ENCODE measurements around the gene BRAF. TPM values are rescaled to one million over a fixed set of nuclear protein-coding genes. Genes with fewer than 3 reads are reported as not detected.

The BRAF gene
- total RNA-seq, 4 donors from 2014 or later: 33.1 to 56.0 (median 44.8) TPM

DNA sequence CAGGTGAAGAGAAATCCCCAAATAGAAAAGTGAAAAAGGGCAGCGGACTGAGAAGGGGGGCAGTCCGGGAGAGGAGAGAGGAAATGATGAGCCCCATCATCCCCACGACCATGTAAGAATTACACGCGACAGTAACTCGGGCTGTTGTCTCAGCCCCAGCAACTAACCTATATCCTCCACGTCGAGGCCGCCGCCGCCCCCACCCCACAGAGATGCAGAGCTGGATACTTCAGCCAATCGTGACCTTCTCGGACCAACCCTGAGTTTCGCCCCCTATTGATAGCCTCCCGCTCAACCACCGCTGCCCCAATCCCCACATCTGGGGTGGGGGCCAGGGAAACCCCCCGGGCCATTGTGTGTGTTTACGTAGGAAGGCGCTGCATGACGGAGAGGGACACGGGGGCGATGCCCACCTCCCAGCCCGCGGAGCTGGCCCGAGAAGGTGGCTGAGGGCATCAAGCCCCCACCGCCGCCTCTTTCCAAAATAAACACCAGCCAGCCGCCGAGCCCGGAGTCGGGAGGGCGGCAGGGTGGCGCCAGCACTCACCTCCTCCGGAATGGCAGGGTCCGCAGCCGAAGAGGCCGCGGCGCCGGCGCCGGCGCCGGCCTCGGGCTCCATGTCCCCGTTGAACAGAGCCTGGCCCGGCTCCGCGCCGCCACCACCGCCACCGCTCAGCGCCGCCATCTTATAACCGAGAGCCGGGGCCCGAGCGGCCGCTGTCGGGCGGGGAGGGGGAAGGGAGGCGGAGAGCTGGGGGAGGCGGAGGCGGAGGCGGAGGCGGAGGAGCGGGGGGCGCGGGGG is 509 bp downstream of the BRAF start:
- 0% methylated on average over 7 to 8 of the region's 69 CpGs for WGBS, 2 donors (ENCODE audit: low coverage in 1 of 2)

DNA sequence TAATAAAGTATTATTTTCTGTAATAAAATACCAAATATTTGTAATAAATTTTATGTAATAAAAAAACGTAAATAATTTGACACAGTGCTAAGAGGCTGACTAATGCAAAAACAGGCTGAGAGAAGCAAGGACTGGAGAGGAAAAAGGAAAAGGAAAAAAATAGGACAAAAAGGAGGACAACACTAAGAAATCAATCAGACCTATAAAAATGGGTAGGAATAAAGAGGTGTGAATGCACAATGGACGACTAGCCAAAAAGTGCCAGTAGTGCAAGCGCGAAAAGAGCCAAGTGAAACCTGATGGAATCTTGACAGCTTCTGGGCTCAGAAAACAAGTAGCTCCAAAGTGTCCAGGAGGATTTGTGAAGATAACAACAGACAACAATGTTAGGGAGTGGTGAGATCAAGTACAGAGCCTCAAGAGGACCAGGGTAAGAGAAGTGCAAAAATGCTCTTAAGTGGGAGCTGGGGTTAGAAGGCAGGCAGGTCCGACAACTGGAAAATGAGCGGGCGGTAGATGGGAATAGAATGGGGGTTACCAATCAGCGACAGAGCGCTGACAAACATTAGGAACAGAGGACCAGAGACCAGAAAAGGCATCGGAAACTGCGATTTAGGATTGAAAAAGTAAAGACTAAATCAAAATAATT is 1.2 kb downstream of the BRAF start:
- Histone ChIP-seq H3K36me3 (no peaks in the 10 kb centered on the region), H3K4me3 (peak overlapping the region; percentile 96 to 99), H3K9me3 (no peaks in the 10 kb centered on the region), H3K27me3 (no peaks in the 10 kb centered on the region), H3K27ac (peak overlapping the region; percentile 98 to 100 (median 100)), H3K4me1 (peaks cover 3 to 48% (median 13%) of the 10 kb centered on the region in 3 donors)
- 0 to 5% methylated on average over 11 of the region's 11 CpGs for WGBS, 2 donors (ENCODE audit: low coverage in 1 of 2)
- TF ChIP-seq POLR2AphosphoS5 (IDR thresholded peaks at IDR 0.05) (no peak), POLR2A (IDR thresholded peaks at IDR 0.05) (no peak), EP300 (IDR thresholded peaks at IDR 0.05) (no peak)
- TF ChIP-seq, protein P1, sequence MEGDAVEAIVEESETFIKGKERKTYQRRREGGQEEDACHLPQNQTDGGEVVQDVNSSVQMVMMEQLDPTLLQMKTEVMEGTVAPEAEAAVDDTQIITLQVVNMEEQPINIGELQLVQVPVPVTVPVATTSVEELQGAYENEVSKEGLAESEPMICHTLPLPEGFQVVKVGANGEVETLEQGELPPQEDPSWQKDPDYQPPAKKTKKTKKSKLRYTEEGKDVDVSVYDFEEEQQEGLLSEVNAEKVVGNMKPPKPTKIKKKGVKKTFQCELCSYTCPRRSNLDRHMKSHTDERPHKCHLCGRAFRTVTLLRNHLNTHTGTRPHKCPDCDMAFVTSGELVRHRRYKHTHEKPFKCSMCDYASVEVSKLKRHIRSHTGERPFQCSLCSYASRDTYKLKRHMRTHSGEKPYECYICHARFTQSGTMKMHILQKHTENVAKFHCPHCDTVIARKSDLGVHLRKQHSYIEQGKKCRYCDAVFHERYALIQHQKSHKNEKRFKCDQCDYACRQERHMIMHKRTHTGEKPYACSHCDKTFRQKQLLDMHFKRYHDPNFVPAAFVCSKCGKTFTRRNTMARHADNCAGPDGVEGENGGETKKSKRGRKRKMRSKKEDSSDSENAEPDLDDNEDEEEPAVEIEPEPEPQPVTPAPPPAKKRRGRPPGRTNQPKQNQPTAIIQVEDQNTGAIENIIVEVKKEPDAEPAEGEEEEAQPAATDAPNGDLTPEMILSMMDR (IDR thresholded peaks at IDR 0.05): no peak
- ATAC-seq: no peak

More for the DNA sequence above, 509 bp downstream of the BRAF start:
- peak; percentile 85 for ATAC-seq
- TF ChIP-seq POLR2AphosphoS5 (IDR thresholded peaks at IDR 0.05) (no peak), POLR2A (IDR thresholded peaks at IDR 0.05) (peak in 1 of 2 donors; percentile 26)
- TF ChIP-seq, protein P1 (IDR thresholded peaks at IDR 0.05): peak in 3 of 4 experiments; percentile 20 to 79 (median 52)
- H3K36me3 ChIP-seq: no peaks in the 10 kb centered on the region
- H3K4me1 ChIP-seq: peaks cover 3 to 48% (median 13%) of the 10 kb centered on the region in 3 donors
- H3K9me3 ChIP-seq: no peaks in the 10 kb centered on the region
- peak overlapping the region; percentile 98 to 100 (median 100) for H3K27ac ChIP-seq
- peak overlapping the region; percentile 96 to 99 for H3K4me3 ChIP-seq
- no peaks in the 10 kb centered on the region for H3K27me3 ChIP-seq

DNA sequence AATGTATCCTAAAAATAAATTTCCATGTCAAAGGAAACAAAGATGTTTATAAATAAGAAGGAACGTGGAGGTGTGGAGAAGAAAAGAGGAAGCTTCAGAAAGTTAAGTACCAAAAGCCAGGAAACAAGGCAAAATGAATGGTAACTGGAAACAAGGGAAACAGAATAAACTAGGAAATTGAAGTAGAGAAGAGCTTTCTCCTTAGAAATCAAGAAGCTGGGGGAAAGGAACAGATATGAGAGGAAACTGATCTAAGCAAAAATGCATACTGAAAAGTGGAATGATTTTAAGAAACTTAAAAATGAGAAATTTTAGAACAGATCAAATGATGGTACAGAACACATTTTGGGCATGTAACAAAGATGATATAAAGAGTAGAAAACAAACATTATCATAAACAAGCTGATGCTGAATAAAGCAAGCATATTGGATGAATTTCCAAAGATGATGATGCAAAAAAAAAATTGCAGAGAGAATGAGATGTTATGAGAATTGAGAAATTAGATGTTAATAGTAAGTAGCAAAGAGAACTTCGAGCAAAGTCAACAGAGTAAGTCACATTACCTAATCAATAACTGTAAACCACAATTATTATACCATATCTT is 1.9 kb downstream of the BRAF start:
- H3K4me3 ChIP-seq: peak overlapping the region; percentile 96 to 99
- no peak for ATAC-seq
- no peaks in the 10 kb centered on the region for H3K27me3 ChIP-seq
- no peaks in the 10 kb centered on the region for H3K36me3 ChIP-seq
- peaks cover 3 to 54% (median 13%) of the 10 kb centered on the region in 3 donors for H3K4me1 ChIP-seq
- TF ChIP-seq, protein P1 (IDR thresholded peaks at IDR 0.05): no peak
- TF ChIP-seq POLR2AphosphoS5 (IDR thresholded peaks at IDR 0.05) (no peak), EP300 (IDR thresholded peaks at IDR 0.05) (no peak), POLR2A (IDR thresholded peaks at IDR 0.05) (no peak)
- H3K27ac ChIP-seq: peak overlapping the region in 2 of 4 donors; percentile 100
- no peaks in the 10 kb centered on the region for H3K9me3 ChIP-seq
- WGBS, 2 donors (ENCODE audit: low coverage in 1 of 2): 34 to 42% methylated on average over 2 of the region's 2 CpGs

DNA sequence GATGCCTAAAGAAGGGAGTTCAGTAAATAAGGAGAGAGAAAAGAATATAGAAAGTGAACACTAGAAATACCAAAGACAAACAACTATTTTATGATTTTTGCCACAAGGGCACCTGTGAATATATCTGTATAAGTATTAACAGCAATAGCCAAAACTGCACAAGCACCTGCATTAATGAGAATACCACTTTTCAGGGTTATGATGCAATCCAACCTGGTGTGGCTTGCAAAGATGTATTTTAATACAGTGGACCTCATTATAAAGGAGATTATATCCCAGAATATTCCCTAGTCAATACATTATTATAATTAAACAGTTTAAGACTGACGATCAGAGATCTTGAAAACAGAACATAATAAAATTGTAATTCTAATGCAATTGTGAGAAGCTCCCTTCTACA is 4.0 kb downstream of the BRAF start:
- H3K27ac ChIP-seq: peak overlapping the region in 1 of 4 donors; percentile 7
- H3K36me3 ChIP-seq: no peaks in the 10 kb centered on the region
- no peak overlapping the region for H3K4me3 ChIP-seq
- no peaks in the 10 kb centered on the region for H3K9me3 ChIP-seq
- ATAC-seq: no peak
- WGBS, 2 donors (ENCODE audit: low coverage in 1 of 2): 88 to 89% methylated on average over 1 of the region's 1 CpG
- peaks cover 3 to 69% (median 13%) of the 10 kb centered on the region in 3 donors for H3K4me1 ChIP-seq
- TF ChIP-seq EP300 (IDR thresholded peaks at IDR 0.05) (no peak), POLR2A (IDR thresholded peaks at IDR 0.05) (no peak), POLR2AphosphoS5 (IDR thresholded peaks at IDR 0.05) (no peak)
- TF ChIP-seq, protein P1 (IDR thresholded peaks at IDR 0.05): no peak
- H3K27me3 ChIP-seq: no peaks in the 10 kb centered on the region
